ENCODE results near the gene OLIG1. TPM values are rescaled to one million over a fixed set of nuclear protein-coding genes. Genes with fewer than 3 reads are reported as not detected.

OLIG1 gene
- total RNA-seq, 1 donor from 2014 or later: 0.67 TPM

GRCh38 chr21:33033094-33033951 is 36.6 kb upstream of the OLIG1 start:
- H3K4me1 Mint-ChIP-seq (ENCODE audit: unreplicated experiment): peaks cover 7% of the 10 kb centered on the region
- H3K27ac Mint-ChIP-seq (ENCODE audit: unreplicated experiment): no peak overlapping the region
- DNase-seq (ENCODE audit: low spot score): no peak
- H3K27me3 Mint-ChIP-seq (ENCODE audit: unreplicated experiment): peaks cover 8% of the 10 kb centered on the region
- no peak for TF ChIP-seq CTCF (IDR thresholded peaks at IDR 0.05; ENCODE audit: unreplicated experiment)
- no peak overlapping the region for H3K4me3 Mint-ChIP-seq (ENCODE audit: unreplicated experiment)
- no peaks in the 10 kb centered on the region for H3K36me3 Mint-ChIP-seq (ENCODE audit: low read depth, unreplicated experiment)
- H3K9me3 Mint-ChIP-seq (ENCODE audit: unreplicated experiment): no peaks in the 10 kb centered on the region

GRCh38 chr21:33033961-33034413 is 36.0 kb upstream of the OLIG1 start:
- H3K9me3 Mint-ChIP-seq (ENCODE audit: unreplicated experiment): no peaks in the 10 kb centered on the region
- no peak overlapping the region for H3K27ac Mint-ChIP-seq (ENCODE audit: unreplicated experiment)
- H3K4me3 Mint-ChIP-seq (ENCODE audit: unreplicated experiment): no peak overlapping the region
- H3K36me3 Mint-ChIP-seq (ENCODE audit: low read depth, unreplicated experiment): no peaks in the 10 kb centered on the region
- peaks cover 7% of the 10 kb centered on the region for H3K4me1 Mint-ChIP-seq (ENCODE audit: unreplicated experiment)
- H3K27me3 Mint-ChIP-seq (ENCODE audit: unreplicated experiment): peaks cover 8% of the 10 kb centered on the region
- TF ChIP-seq CTCF (IDR thresholded peaks at IDR 0.05; ENCODE audit: unreplicated experiment): no peak
- no peak for DNase-seq (ENCODE audit: low spot score)

GRCh38 chr21:33035147-33035546 is 34.8 kb upstream of the OLIG1 start:
- no peak for TF ChIP-seq CTCF (IDR thresholded peaks at IDR 0.05; ENCODE audit: unreplicated experiment)
- H3K9me3 Mint-ChIP-seq (ENCODE audit: unreplicated experiment): no peaks in the 10 kb centered on the region
- no peak overlapping the region for H3K4me3 Mint-ChIP-seq (ENCODE audit: unreplicated experiment)
- H3K27me3 Mint-ChIP-seq (ENCODE audit: unreplicated experiment): peaks cover 8% of the 10 kb centered on the region
- DNase-seq (ENCODE audit: low spot score): no peak
- no peaks in the 10 kb centered on the region for H3K36me3 Mint-ChIP-seq (ENCODE audit: low read depth, unreplicated experiment)
- H3K27ac Mint-ChIP-seq (ENCODE audit: unreplicated experiment): no peak overlapping the region
- H3K4me1 Mint-ChIP-seq (ENCODE audit: unreplicated experiment): peaks cover 7% of the 10 kb centered on the region

GRCh38 chr21:33036430-33037162 is 33.3 kb upstream of the OLIG1 start:
- H3K4me3 Mint-ChIP-seq (ENCODE audit: unreplicated experiment): peak overlapping the region; percentile 7
- TF ChIP-seq CTCF (IDR thresholded peaks at IDR 0.05; ENCODE audit: unreplicated experiment): no peak
- H3K36me3 Mint-ChIP-seq (ENCODE audit: low read depth, unreplicated experiment): no peaks in the 10 kb centered on the region
- peaks cover 8% of the 10 kb centered on the region for H3K27me3 Mint-ChIP-seq (ENCODE audit: unreplicated experiment)
- peaks cover 7% of the 10 kb centered on the region for H3K4me1 Mint-ChIP-seq (ENCODE audit: unreplicated experiment)
- DNase-seq (ENCODE audit: low spot score): no peak
- no peak overlapping the region for H3K27ac Mint-ChIP-seq (ENCODE audit: unreplicated experiment)
- H3K9me3 Mint-ChIP-seq (ENCODE audit: unreplicated experiment): no peaks in the 10 kb centered on the region

- H3K36me3 Mint-ChIP-seq (ENCODE audit: low read depth, unreplicated experiment): no peaks in the 10 kb centered on the region
- peaks cover 6% of the 10 kb centered on the region for H3K27me3 Mint-ChIP-seq (ENCODE audit: unreplicated experiment)
- H3K9me3 Mint-ChIP-seq (ENCODE audit: unreplicated experiment): no peaks in the 10 kb centered on the region
- DNase-seq (ENCODE audit: low spot score): no peak
- peaks cover 7% of the 10 kb centered on the region for H3K4me1 Mint-ChIP-seq (ENCODE audit: unreplicated experiment)
- TF ChIP-seq CTCF (IDR thresholded peaks at IDR 0.05; ENCODE audit: unreplicated experiment): no peak
- no peak overlapping the region for H3K27ac Mint-ChIP-seq (ENCODE audit: unreplicated experiment)
- H3K4me3 Mint-ChIP-seq (ENCODE audit: unreplicated experiment): no peak overlapping the region
These were observed 32.4 kb upstream of the OLIG1 start for GRCh38 chr21:33037501-33037900.
